Amniotic epithelial cell (primary cell): ENCODE measurements around the gene FPGT.
A peak's percentile ranks its signal among the peaks of the same experiment; 100 is the strongest.
"Not testable (repeated sequence)": the region's sequence is repeated elsewhere in the genome, so short reads cannot be mapped to it uniquely, and the experiment has no call there.

Source experiments
- DNase-seq: peaks from one replicate; pipeline ENCODE4 v3.0.0-alpha.2; 2010; ENCODE audit warnings: low read depth

Gene FPGT

GRCh38 chr1:74197657-74198552 lies at the start of gene FPGT, which contains the start of gene LRRIQ3:
FPGT (plus strand) TSS chr1:74198242; CDS start chr1:74198279, 37 bp downstream.
LRRIQ3 (minus strand) TSS chr1:74198176; CDS start chr1:74183684, 14,492 bp downstream.
- DNase-seq = peak; percentile 86

- DNase-seq = no peak
Observed at GRCh38 chr1:74160046-74160445, 38.0 kb upstream of the FPGT start.

GRCh38 chr1:74161497-74161896 lies 36.5 kb upstream of the FPGT start:
- DNase-seq = peak; percentile 1

GRCh38 chr1:74162333-74162732 lies 35.7 kb upstream of the FPGT start:
- no peak for DNase-seq

- not testable (repeated sequence) for DNase-seq
Observed at GRCh38 chr1:74174423-74174822, 23.6 kb upstream of the FPGT start.

- peak; percentile 80 for DNase-seq
Observed at GRCh38 chr1:74180490-74180889, 17.6 kb upstream of the FPGT start.

GRCh38 chr1:74193908-74194307 lies 4.1 kb upstream of the FPGT start:
- peak; percentile 51 for DNase-seq

GRCh38 chr1:74195339-74195738 lies 2.7 kb upstream of the FPGT start:
- no peak for DNase-seq

- no peak for DNase-seq
Observed at GRCh38 chr1:74197255-74197654, 787 bp upstream of the FPGT start.

- DNase-seq = no peak
Observed at GRCh38 chr1:74199504-74199903, 1.5 kb downstream of the FPGT start.

GRCh38 chr1:74205266-74205665 lies 7.2 kb downstream of the FPGT start:
- peak; percentile 57 for DNase-seq

GRCh38 chr1:74215229-74215628 lies 17.2 kb downstream of the FPGT start:
- no peak for DNase-seq

- DNase-seq = no peak
Observed at GRCh38 chr1:74222701-74223100, 24.7 kb downstream of the FPGT start.

GRCh38 chr1:74223453-74223852 lies 25.4 kb downstream of the FPGT start:
- DNase-seq = no peak

GRCh38 chr1:74235153-74235552 lies 37.1 kb downstream of the FPGT start, which contains the start of gene TNNI3K:
TNNI3K (plus strand) TSS chr1:74235387; CDS start chr1:74235452, 65 bp downstream.
- DNase-seq = no peak

GRCh38 chr1:74236440-74236839 lies 38.4 kb downstream of the FPGT start:
- no peak for DNase-seq

GRCh38 chr1:74237035-74237434 lies 39.0 kb downstream of the FPGT start:
- no peak for DNase-seq

- no peak for DNase-seq
Observed at GRCh38 chr1:74237787-74238186, 39.7 kb downstream of the FPGT start.

- no peak for DNase-seq
Observed at GRCh38 chr1:74245168-74245772, 47.2 kb downstream of the FPGT start.

- no peak for DNase-seq
Observed at GRCh38 chr1:74246315-74246714, 48.3 kb downstream of the FPGT start.

- no peak for DNase-seq
Observed at GRCh38 chr1:74247881-74248528, 50.0 kb downstream of the FPGT start.

GRCh38 chr1:74253243-74253824 lies 55.3 kb downstream of the FPGT start:
- not testable (repeated sequence) for DNase-seq
